Heart left ventricle (tissue), 16 donors: ENCODE measurements around the gene VEZF1. TPM values are rescaled to one million over a fixed set of nuclear protein-coding genes. Genes with fewer than 3 reads are reported as not detected.
A peak's percentile ranks its signal among the peaks of the same experiment; 100 is the strongest.

Source experiments
- ATAC-seq, 4 donors: fragments of 200-7000 bp; cut with Tn5 transposase; one replicate each; pipeline ENCODE4 v1.9.1; 2020 to 2022; ENCODE audit warnings: moderate library complexity in 4 of 4, mild to moderate bottlenecking in 3 of 4, moderate number of reproducible peaks in 1 of 4
- DNase-seq, 5 donors: peaks; one replicate each; pipeline ENCODE4 v3.0.0-alpha.2; 2020
- H3K27ac ChIP-seq, 12 donors: fragments of 200-600 bp; sonication (generic) in 4 of 12; one replicate each; pipeline versions ENCODE4 v1.5.0 to v1.8.0; 2016 to 2022; ENCODE audit warnings: mild to moderate bottlenecking in 2 of 12
- H3K27me3 ChIP-seq, 9 donors: fragments of 200-600 bp; sonication (generic) in 2 of 9; one replicate each; pipeline versions ENCODE4 v1.5.1 to v1.8.0; 2016 to 2022; ENCODE audit warnings: mild to moderate bottlenecking in 3 of 9
- H3K36me3 ChIP-seq, 9 donors: fragments of 200-600 bp; sonication (generic) in 2 of 9; one replicate each; pipeline versions ENCODE4 v1.5.0 to v1.8.0; 2018 to 2022; ENCODE audit warnings: mild to moderate bottlenecking in 2 of 9
- H3K4me1 ChIP-seq, 12 donors: fragments of 200-600 bp; sonication (generic) in 4 of 12; one replicate each; pipeline versions ENCODE4 v1.5.0 to v1.8.0; 2016 to 2022; ENCODE audit warnings: mild to moderate bottlenecking in 3 of 12
- H3K4me3 ChIP-seq, 12 donors: fragments of 200-600 bp; sonication (generic) in 4 of 12; one replicate each; pipeline versions ENCODE4 v1.5.0 to v1.8.0; 2017 to 2022; ENCODE audit warnings: mild to moderate bottlenecking in 9 of 12, moderate library complexity in 4 of 12
- H3K9me3 ChIP-seq, 12 donors: fragments of 200-600 bp; sonication (generic) in 4 of 12; one replicate each; pipeline versions ENCODE4 v1.5.0 to v1.8.0; 2016 to 2022; ENCODE audit warnings: mild to moderate bottlenecking in 1 of 12
- POLR2A ChIP-seq, 2 donors: fragments of 450-650 bp; IDR thresholded peaks; one replicate each; pipeline ENCODE4 v1.6.1; 2017; ENCODE audit warnings: antibody characterized with exemption in 2 of 2, mild to moderate bottlenecking in 2 of 2, moderate library complexity in 2 of 2
- WGBS, 4 donors: extraction: QIAGEN DNeasy Blood & Tissue Kit in 2 of 4; methylation state at CpG; one replicate each; pipeline versions ENCODE4 v1.1.5 to v1.1.7; 2013 to 2018; 5-methylcytosine and 5-hydroxymethylcytosine counted together
- intact Hi-C, 10 donors: fragments of 100-400 bp; cut with DNase I; formaldehyde crosslinking; loops; one replicate each; pipeline versions ENCODE4 v1.11.1 to v1.14.2; 2022
- polyA plus RNA-seq, 2 donors: library from polyadenylated mRNA; stranded (reverse); fragments of 200-250 nt; gene quantifications; one replicate each; pipeline ENCODE4 v1.2.3, GENCODE V29; 2013
- total RNA-seq, 9 donors: library from RNA; depleted of rRNA in 2 of 9; stranded (reverse); fragments of >200 nt in 2 of 9; fragmentation: NEBNext Ultra II Directional in 3 of 9; extraction: Animal tissue kit (Norgen Biotek cat#: 25700) in 3 of 9; gene quantifications; one replicate each; pipeline versions ENCODE4 v1.1.0 to v1.2.4, GENCODE V29; 2016 to 2023
- TF ChIP-seq, protein P1 (sequence below), 12 donors: fragments of 200-600 bp; sonication (generic) in 4 of 12; IDR thresholded peaks; one replicate each; pipeline versions ENCODE4 v1.5.0 to v1.8.0; 2018 to 2022; ENCODE audit warnings: antibody characterized with exemption in 12 of 12, mild to moderate bottlenecking in 5 of 12
- donor health status: ischemic (EF 13 %, LVEDD 7.1; RV severe dilation, severe dysfunction).
- donor health status: healthy with polysubstance abuse.
- donor health status: DM: no; HTN: yes; CAD: no.
- donor health status: DM: no; HTN: no; CAD: no.
- donor health status: ischemic (EF 25% LVEDD 6.9; RV normal size, moderate dysfunction).
- donor health status: ischemic (EF 25% LVEDD 5.7; RV mildly dilated, moderate dysfunction).
- donor health status: healthy.
- donor health status: DM: yes; HTN: yes; CAD: no.
- donor health status: ischemic (EF 35%, LVEDD 5.7; RV mildly dilated, moderate dysfunction).
- donor health status: nonischemic (EF 11% LVEDD 7.7; RV severe dilation, severe dysfunction).
- donor health status: DM: yes; HTN: yes; CAD: no.
- donor health status: PGD.
- donor health status: ischemic (EF 29% LVEDD 5.4; RV normal size, mild dysfunction).
- donor health status: nonischemic (EF 23%, LVEDD 6.1; RV moderate dilation, normal function).

VEZF1 gene
- total and polyA plus RNA-seq, 11 donors = 18.2 to 85.6 (median 62.3) TPM

- TF ChIP-seq, protein P1, sequence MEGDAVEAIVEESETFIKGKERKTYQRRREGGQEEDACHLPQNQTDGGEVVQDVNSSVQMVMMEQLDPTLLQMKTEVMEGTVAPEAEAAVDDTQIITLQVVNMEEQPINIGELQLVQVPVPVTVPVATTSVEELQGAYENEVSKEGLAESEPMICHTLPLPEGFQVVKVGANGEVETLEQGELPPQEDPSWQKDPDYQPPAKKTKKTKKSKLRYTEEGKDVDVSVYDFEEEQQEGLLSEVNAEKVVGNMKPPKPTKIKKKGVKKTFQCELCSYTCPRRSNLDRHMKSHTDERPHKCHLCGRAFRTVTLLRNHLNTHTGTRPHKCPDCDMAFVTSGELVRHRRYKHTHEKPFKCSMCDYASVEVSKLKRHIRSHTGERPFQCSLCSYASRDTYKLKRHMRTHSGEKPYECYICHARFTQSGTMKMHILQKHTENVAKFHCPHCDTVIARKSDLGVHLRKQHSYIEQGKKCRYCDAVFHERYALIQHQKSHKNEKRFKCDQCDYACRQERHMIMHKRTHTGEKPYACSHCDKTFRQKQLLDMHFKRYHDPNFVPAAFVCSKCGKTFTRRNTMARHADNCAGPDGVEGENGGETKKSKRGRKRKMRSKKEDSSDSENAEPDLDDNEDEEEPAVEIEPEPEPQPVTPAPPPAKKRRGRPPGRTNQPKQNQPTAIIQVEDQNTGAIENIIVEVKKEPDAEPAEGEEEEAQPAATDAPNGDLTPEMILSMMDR (IDR thresholded peaks at IDR 0.05) = no peak
- no peak for TF ChIP-seq POLR2A (IDR thresholded peaks at IDR 0.05)
- Histone ChIP-seq H3K4me3 (no peak overlapping the region), H3K4me1 (peaks cover 26 to 95% (median 79%) of the 10 kb centered on the region in 12 donors), H3K9me3 (no peaks in the 10 kb centered on the region), H3K36me3 (no peaks in the 10 kb centered on the region), H3K27me3 (no peaks in the 10 kb centered on the region), H3K27ac (peak overlapping the region in 10 of 12 donors; percentile 38 to 84 (median 52))
- DNase-seq = no peak
- intact Hi-C loops = loop anchor here in 1 of 10 donors (2.0 kb wide), 1 partner anchor 17 kb away; no protein-coding TSS in a partner anchor
- peak in 1 of 4 donors; percentile 28 for ATAC-seq
- 57 to 68% (median 58%) methylated on average over 4 of the region's 4 CpGs for WGBS, 4 donors
Observed at GRCh38 chr17:57929386-57929785, 58.7 kb downstream of the VEZF1 start.

DNA sequence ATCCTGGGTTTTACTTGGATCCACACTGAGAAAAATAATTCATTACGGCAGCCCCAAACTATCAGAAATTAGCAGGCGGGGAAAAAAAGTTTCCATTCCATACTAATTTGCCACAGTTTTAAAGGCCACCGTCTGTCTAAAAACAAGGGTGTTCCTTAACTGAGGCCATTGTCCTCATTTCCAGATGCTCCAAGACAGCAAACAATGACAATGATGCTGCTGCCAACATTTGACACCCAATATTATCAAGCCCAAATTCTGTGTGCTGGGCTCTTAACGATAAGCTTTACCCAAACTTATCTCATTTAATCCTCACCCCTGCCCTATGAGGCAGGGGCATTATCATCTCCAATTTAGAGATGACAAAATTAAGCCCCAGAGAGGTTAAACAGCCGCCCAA is 59.1 kb downstream of the VEZF1 start:
- ATAC-seq = no peak
- TF ChIP-seq, protein P1 (IDR thresholded peaks at IDR 0.05) = no peak
- no peak for TF ChIP-seq POLR2A (IDR thresholded peaks at IDR 0.05)
- peak in 1 of 5 donors; percentile 4 for DNase-seq
- intact Hi-C loops = loop anchor here in 1 of 10 donors (2.0 kb wide), 1 partner anchor 16 kb away; no protein-coding TSS in a partner anchor
- Histone ChIP-seq H3K36me3 (no peaks in the 10 kb centered on the region), H3K4me1 (peaks cover 26 to 94% (median 80%) of the 10 kb centered on the region in 12 donors), H3K27ac (peak overlapping the region in 11 of 12 donors; percentile 38 to 84 (median 49)), H3K9me3 (no peaks in the 10 kb centered on the region), H3K27me3 (no peaks in the 10 kb centered on the region), H3K4me3 (no peak overlapping the region)
- WGBS, 4 donors = 36 to 55% (median 44%) methylated on average over 5 of the region's 5 CpGs

DNA sequence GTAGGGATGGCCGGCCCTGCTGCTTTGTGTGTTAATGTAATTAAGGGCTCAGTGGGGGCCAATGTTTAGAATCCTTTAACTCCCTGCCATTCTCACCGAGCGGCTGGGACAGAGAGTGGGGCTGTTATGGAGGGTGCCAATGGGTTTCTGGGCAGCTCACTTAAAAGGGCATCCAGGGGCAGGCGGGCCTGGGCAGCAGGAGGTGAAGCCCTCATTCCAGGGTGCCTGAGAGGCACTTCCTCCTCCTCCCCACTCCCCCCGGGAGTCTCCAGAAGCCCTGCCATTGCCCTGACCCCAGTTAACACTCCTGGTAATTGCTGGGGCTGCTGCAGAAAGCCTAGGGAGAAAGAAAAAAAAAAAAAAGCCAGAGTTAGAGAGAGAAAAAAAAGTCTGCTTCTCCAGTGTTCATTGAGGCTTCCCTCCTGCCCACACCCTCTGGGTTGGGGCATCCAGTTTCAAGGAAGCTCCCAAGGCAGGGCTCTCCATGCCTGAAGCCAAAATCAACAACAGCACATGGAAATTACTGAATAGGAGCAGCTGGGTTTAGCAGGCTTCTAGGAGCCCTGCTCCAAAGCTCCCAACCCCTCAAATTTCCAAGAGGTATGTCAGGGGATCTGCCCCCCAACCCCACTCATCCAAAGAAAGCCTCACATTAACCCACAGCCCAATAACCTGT is 60.9 kb downstream of the VEZF1 start:
- Histone ChIP-seq H3K4me1 (peaks cover 26 to 91% (median 72%) of the 10 kb centered on the region in 12 donors), H3K36me3 (peaks cover 0 to 5% (median 0%) of the 10 kb centered on the region in 9 donors), H3K27me3 (no peaks in the 10 kb centered on the region), H3K4me3 (peak overlapping the region in 1 of 12 donors; percentile 4), H3K27ac (peak overlapping the region in 11 of 12 donors; percentile 6 to 84 (median 50)), H3K9me3 (no peaks in the 10 kb centered on the region)
- ATAC-seq (peak; percentile 38 to 80 (median 73)), DNase-seq (peak in 2 of 5 donors; percentile 56 to 71)
- intact Hi-C loops = loop anchor here in 1 of 10 donors (2.0 kb wide), 1 partner anchor 14 kb away; no protein-coding TSS in a partner anchor
- TF ChIP-seq, protein P1 (IDR thresholded peaks at IDR 0.05) = no peak
- TF ChIP-seq POLR2A (IDR thresholded peaks at IDR 0.05) = no peak
- 25 to 44% (median 37%) methylated on average over 5 of the region's 5 CpGs for WGBS, 4 donors

DNA sequence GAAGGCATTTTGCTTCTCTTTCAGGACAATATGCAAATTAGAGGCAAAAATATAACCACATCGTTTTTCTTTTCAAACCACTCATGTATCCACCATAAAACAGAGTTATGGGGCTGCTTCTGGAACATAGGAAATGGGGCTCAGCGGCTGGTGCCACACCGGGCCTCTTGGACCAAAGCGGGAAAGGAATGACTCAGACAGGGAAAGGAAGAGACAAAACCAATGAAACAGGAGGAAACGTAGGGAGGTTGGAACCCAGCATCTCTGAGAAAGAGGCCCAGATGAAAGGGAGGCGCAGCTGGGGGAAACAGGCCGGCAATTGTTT is 61.4 kb downstream of the VEZF1 start:
- DNase-seq (no peak), ATAC-seq (no peak)
- intact Hi-C loops = loop anchor here in 1 of 10 donors (2.0 kb wide), 1 partner anchor 14 kb away; no protein-coding TSS in a partner anchor
- TF ChIP-seq, protein P1 (IDR thresholded peaks at IDR 0.05) = no peak
- no peak for TF ChIP-seq POLR2A (IDR thresholded peaks at IDR 0.05)
- no peaks in the 10 kb centered on the region for H3K27me3 ChIP-seq
- WGBS, 4 donors = 55 to 70% (median 62%) methylated on average over 7 of the region's 7 CpGs
- H3K4me1 ChIP-seq = peaks cover 30 to 91% (median 72%) of the 10 kb centered on the region in 12 donors
- H3K36me3 ChIP-seq = peaks cover 0 to 5% (median 0%) of the 10 kb centered on the region in 9 donors
- H3K27ac ChIP-seq = peak overlapping the region in 11 of 12 donors; percentile 6 to 84 (median 50)
- no peaks in the 10 kb centered on the region for H3K9me3 ChIP-seq
- no peak overlapping the region for H3K4me3 ChIP-seq
